Measurements from ENCODE around the gene NXF2B.
"Not testable (repeated sequence)": the region's sequence is repeated elsewhere in the genome, so short reads cannot be mapped to it uniquely, and the experiment has no call there.

DNA sequence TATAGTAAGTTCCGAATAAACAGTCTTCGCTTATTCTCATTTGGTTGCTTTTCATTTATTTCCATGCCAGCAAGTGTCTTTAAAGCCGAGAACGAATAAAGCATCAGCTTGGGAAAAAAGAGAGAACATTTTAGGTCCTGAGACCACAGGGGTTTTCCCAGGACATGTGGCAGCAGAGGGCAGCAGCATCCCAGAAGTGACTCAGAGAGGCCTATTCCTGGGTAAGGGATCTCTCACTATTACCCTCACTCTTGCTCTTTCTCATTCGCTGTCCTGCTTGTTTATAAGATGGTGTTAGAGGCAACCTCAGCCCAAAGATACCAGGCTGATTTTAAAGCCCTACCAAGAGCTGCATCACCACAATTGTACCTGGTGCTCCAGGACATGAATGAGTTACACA, 39.0 kb upstream of the NXF2B start:
- not testable (repeated sequence) for TF ChIP-seq POLR2A, CTCF, EP300 (IDR thresholded peaks at IDR 0.05)

All from ovary (tissue), 3 donors.